ENCODE measurements around the gene ALS2. TPM values are rescaled to one million over a fixed set of nuclear protein-coding genes. Genes with fewer than 3 reads are reported as not detected.

The ALS2 gene
- total and polyA plus RNA-seq, 2 of the 8 experiments (the other 6 are each of a cell fraction or from before 2014, with no cell fraction given), result 12.1 to 34.5 TPM

DNA sequence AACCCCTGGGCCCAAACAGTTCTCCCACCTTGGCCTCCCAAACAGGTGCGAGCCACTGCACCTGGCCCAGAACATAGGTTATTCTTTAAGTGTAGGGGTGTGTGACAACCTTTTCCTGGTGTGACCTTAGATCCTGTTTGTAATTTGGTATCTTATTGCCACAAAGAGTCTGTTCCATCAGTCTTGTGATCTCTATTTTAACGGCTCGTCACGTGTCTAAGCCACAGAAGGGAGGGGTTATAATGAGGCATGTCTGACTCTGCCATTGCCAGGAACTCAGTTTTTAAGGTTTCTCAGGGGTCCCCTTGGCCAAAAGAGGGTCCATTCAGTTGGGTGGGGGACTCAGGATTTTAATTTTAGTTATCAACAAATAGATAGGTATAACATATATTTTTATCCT, 4.4 kb upstream of the ALS2 start (continued):
- TF ChIP-seq, protein P1, sequence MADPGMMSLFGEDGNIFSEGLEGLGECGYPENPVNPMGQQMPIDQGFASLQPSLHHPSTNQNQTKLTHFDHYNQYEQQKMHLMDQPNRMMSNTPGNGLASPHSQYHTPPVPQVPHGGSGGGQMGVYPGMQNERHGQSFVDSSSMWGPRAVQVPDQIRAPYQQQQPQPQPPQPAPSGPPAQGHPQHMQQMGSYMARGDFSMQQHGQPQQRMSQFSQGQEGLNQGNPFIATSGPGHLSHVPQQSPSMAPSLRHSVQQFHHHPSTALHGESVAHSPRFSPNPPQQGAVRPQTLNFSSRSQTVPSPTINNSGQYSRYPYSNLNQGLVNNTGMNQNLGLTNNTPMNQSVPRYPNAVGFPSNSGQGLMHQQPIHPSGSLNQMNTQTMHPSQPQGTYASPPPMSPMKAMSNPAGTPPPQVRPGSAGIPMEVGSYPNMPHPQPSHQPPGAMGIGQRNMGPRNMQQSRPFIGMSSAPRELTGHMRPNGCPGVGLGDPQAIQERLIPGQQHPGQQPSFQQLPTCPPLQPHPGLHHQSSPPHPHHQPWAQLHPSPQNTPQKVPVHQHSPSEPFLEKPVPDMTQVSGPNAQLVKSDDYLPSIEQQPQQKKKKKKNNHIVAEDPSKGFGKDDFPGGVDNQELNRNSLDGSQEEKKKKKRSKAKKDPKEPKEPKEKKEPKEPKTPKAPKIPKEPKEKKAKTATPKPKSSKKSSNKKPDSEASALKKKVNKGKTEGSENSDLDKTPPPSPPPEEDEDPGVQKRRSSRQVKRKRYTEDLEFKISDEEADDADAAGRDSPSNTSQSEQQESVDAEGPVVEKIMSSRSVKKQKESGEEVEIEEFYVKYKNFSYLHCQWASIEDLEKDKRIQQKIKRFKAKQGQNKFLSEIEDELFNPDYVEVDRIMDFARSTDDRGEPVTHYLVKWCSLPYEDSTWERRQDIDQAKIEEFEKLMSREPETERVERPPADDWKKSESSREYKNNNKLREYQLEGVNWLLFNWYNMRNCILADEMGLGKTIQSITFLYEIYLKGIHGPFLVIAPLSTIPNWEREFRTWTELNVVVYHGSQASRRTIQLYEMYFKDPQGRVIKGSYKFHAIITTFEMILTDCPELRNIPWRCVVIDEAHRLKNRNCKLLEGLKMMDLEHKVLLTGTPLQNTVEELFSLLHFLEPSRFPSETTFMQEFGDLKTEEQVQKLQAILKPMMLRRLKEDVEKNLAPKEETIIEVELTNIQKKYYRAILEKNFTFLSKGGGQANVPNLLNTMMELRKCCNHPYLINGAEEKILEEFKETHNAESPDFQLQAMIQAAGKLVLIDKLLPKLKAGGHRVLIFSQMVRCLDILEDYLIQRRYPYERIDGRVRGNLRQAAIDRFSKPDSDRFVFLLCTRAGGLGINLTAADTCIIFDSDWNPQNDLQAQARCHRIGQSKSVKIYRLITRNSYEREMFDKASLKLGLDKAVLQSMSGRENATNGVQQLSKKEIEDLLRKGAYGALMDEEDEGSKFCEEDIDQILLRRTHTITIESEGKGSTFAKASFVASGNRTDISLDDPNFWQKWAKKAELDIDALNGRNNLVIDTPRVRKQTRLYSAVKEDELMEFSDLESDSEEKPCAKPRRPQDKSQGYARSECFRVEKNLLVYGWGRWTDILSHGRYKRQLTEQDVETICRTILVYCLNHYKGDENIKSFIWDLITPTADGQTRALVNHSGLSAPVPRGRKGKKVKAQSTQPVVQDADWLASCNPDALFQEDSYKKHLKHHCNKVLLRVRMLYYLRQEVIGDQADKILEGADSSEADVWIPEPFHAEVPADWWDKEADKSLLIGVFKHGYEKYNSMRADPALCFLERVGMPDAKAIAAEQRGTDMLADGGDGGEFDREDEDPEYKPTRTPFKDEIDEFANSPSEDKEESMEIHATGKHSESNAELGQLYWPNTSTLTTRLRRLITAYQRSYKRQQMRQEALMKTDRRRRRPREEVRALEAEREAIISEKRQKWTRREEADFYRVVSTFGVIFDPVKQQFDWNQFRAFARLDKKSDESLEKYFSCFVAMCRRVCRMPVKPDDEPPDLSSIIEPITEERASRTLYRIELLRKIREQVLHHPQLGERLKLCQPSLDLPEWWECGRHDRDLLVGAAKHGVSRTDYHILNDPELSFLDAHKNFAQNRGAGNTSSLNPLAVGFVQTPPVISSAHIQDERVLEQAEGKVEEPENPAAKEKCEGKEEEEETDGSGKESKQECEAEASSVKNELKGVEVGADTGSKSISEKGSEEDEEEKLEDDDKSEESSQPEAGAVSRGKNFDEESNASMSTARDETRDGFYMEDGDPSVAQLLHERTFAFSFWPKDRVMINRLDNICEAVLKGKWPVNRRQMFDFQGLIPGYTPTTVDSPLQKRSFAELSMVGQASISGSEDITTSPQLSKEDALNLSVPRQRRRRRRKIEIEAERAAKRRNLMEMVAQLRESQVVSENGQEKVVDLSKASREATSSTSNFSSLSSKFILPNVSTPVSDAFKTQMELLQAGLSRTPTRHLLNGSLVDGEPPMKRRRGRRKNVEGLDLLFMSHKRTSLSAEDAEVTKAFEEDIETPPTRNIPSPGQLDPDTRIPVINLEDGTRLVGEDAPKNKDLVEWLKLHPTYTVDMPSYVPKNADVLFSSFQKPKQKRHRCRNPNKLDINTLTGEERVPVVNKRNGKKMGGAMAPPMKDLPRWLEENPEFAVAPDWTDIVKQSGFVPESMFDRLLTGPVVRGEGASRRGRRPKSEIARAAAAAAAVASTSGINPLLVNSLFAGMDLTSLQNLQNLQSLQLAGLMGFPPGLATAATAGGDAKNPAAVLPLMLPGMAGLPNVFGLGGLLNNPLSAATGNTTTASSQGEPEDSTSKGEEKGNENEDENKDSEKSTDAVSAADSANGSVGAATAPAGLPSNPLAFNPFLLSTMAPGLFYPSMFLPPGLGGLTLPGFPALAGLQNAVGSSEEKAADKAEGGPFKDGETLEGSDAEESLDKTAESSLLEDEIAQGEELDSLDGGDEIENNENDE (IDR thresholded peaks at IDR 0.05; ENCODE audit: insufficient replicate concordance, low read length), result no peak
- TF ChIP-seq SP2 (IDR thresholded peaks at IDR 0.05; ENCODE audit: low read length), result no peak
- no peak for TF ChIP-seq POLR2AphosphoS5 (IDR thresholded peaks at IDR 0.05; ENCODE audit: low read depth, low read length)
- TF ChIP-seq EGR1 (IDR thresholded peaks at IDR 0.05; ENCODE audit: borderline replicate concordance, low read depth, low read length), result no peak
- no peak for TF ChIP-seq ASH2L (IDR thresholded peaks at IDR 0.05; ENCODE audit: low read length)
- no peak for TF ChIP-seq BACH1 (IDR thresholded peaks at IDR 0.05; ENCODE audit: low read length)
- no peak for TF ChIP-seq KDM5A (IDR thresholded peaks at IDR 0.05; ENCODE audit: low read length)
- no peak for TF ChIP-seq KDM4A (IDR thresholded peaks at IDR 0.05; ENCODE audit: low read depth, low read length, severe bottlenecking)
- TF ChIP-seq, protein P2, sequence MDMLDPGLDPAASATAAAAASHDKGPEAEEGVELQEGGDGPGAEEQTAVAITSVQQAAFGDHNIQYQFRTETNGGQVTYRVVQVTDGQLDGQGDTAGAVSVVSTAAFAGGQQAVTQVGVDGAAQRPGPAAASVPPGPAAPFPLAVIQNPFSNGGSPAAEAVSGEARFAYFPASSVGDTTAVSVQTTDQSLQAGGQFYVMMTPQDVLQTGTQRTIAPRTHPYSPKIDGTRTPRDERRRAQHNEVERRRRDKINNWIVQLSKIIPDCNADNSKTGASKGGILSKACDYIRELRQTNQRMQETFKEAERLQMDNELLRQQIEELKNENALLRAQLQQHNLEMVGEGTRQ (IDR thresholded peaks at IDR 0.05; ENCODE audit: low read length), result no peak
- TF ChIP-seq JUN (IDR thresholded peaks at IDR 0.05; ENCODE audit: low read depth, low read length), result no peak
- TF ChIP-seq GTF2F1 (IDR thresholded peaks at IDR 0.05; ENCODE audit: borderline replicate concordance, low read depth, low read length), result no peak
- no peak for TF ChIP-seq SIRT6 (IDR thresholded peaks at IDR 0.05; ENCODE audit: low read length)

Data from H1 (cell line).